ENCODE results near the gene NKAIN2. TPM values are rescaled to one million over a fixed set of nuclear protein-coding genes. Genes with fewer than 3 reads are reported as not detected.

Gene NKAIN2
- total RNA-seq, 2 donors from 2014 or later: 0.29 TPM; not detected in 1

- Histone ChIP-seq H3K27ac (ENCODE audit: low read depth, low read length) (no peak overlapping the region), H3K36me3 (ENCODE audit: control insufficient read depth, insufficient read depth, low read length) (no peaks in the 10 kb centered on the region), H3K4me3 (ENCODE audit: low read length) (no peak overlapping the region), H3K9ac (ENCODE audit: extremely low read depth, low read length, poor library complexity, severe bottlenecking) (no peak overlapping the region), H3K4me1 (ENCODE audit: control insufficient read depth, insufficient read depth, low read length) (no peaks in the 10 kb centered on the region), H3K27me3 (ENCODE audit: control insufficient read depth, insufficient read depth, low read length, poor library complexity, severe bottlenecking) (no peaks in the 10 kb centered on the region), H3K9me3 (ENCODE audit: control insufficient read depth, low read length) (no peaks in the 10 kb centered on the region)
- no peaks in the 10 kb centered on the region for H3K27me3 Mint-ChIP-seq (ENCODE audit: insufficient read depth)
- peaks cover 8% of the 10 kb centered on the region for H3K4me1 Mint-ChIP-seq
- no peak overlapping the region for H3K27ac Mint-ChIP-seq
- no peak overlapping the region for H3K4me3 Mint-ChIP-seq
- H3K9me3 Mint-ChIP-seq: peaks cover 5% of the 10 kb centered on the region
- no peak for DNase-seq
- TF ChIP-seq CTCF (conservative IDR thresholded peaks at IDR 0.05): no peak
- 80 to 100% methylated on average over 1 to 2 of the region's 2 CpGs for WGBS, 2 experiments (ENCODE audit: insufficient coverage in 1 of 2, insufficient read length in 1 of 2)
- no peaks in the 10 kb centered on the region for H3K36me3 Mint-ChIP-seq (ENCODE audit: low read depth)
Observed at GRCh38 chr6:123764722-123765121, 38.9 kb upstream of the NKAIN2 start.

GRCh38 chr6:123768921-123769320 is 34.7 kb upstream of the NKAIN2 start:
- no peak for DNase-seq
- no peak overlapping the region for H3K4me3 Mint-ChIP-seq
- no peaks in the 10 kb centered on the region for H3K9me3 Mint-ChIP-seq
- no peaks in the 10 kb centered on the region for H3K27me3 Mint-ChIP-seq (ENCODE audit: insufficient read depth)
- H3K9ac ChIP-seq (ENCODE audit: extremely low read depth, low read length, poor library complexity, severe bottlenecking): no peak overlapping the region
- no peak overlapping the region for H3K27ac ChIP-seq (ENCODE audit: low read depth, low read length)
- H3K36me3 Mint-ChIP-seq (ENCODE audit: low read depth): no peaks in the 10 kb centered on the region
- H3K36me3 ChIP-seq (ENCODE audit: control insufficient read depth, insufficient read depth, low read length): no peaks in the 10 kb centered on the region
- no peaks in the 10 kb centered on the region for H3K9me3 ChIP-seq (ENCODE audit: control insufficient read depth, low read length)
- H3K27me3 ChIP-seq (ENCODE audit: control insufficient read depth, insufficient read depth, low read length, poor library complexity, severe bottlenecking): no peaks in the 10 kb centered on the region
- H3K27ac Mint-ChIP-seq: no peak overlapping the region
- peaks cover 20% of the 10 kb centered on the region for H3K4me1 Mint-ChIP-seq
- H3K4me3 ChIP-seq (ENCODE audit: low read length): no peak overlapping the region
- TF ChIP-seq CTCF (conservative IDR thresholded peaks at IDR 0.05): no peak
- 87% methylated on average over 2 of the region's 2 CpGs; no CpG with 5 or more reads in 1 of the 2 experiments for WGBS, 2 experiments (ENCODE audit: insufficient coverage in 1 of 2, insufficient read length in 1 of 2)
- peaks cover 7% of the 10 kb centered on the region for H3K4me1 ChIP-seq (ENCODE audit: control insufficient read depth, insufficient read depth, low read length)

GRCh38 chr6:123769431-123769830 is 34.2 kb upstream of the NKAIN2 start:
- Mint-ChIP-seq H3K4me3 (no peak overlapping the region), H3K27me3 (ENCODE audit: insufficient read depth) (no peaks in the 10 kb centered on the region), H3K27ac (no peak overlapping the region), H3K9me3 (no peaks in the 10 kb centered on the region), H3K4me1 (peaks cover 20% of the 10 kb centered on the region), H3K36me3 (ENCODE audit: low read depth) (no peaks in the 10 kb centered on the region)
- Histone ChIP-seq H3K4me1 (ENCODE audit: control insufficient read depth, insufficient read depth, low read length) (peaks cover 7% of the 10 kb centered on the region), H3K9ac (ENCODE audit: extremely low read depth, low read length, poor library complexity, severe bottlenecking) (no peak overlapping the region), H3K27me3 (ENCODE audit: control insufficient read depth, insufficient read depth, low read length, poor library complexity, severe bottlenecking) (no peaks in the 10 kb centered on the region), H3K4me3 (ENCODE audit: low read length) (no peak overlapping the region), H3K36me3 (ENCODE audit: control insufficient read depth, insufficient read depth, low read length) (no peaks in the 10 kb centered on the region), H3K27ac (ENCODE audit: low read depth, low read length) (no peak overlapping the region), H3K9me3 (ENCODE audit: control insufficient read depth, low read length) (no peaks in the 10 kb centered on the region)
- WGBS, 2 experiments (ENCODE audit: insufficient coverage in 1 of 2, insufficient read length in 1 of 2): 74 to 79% methylated on average over 2 of the region's 2 CpGs
- no peak for TF ChIP-seq CTCF (conservative IDR thresholded peaks at IDR 0.05)
- DNase-seq: no peak
